Stomach smooth muscle (tissue), 2 donors: Measurements from ENCODE around the gene DCAF5.
"Not testable (repeated sequence)": the region's sequence is repeated elsewhere in the genome, so short reads cannot be mapped to it uniquely, and the experiment has no call there.

Experiments used
- H3K27ac ChIP-seq: one replicate; pipeline ENCODE4 v1.7.0; 2013; ENCODE audit warnings: mild to moderate bottlenecking, low read length, inconsistent platforms
- H3K27me3 ChIP-seq, 2 donors: one replicate each; pipeline ENCODE4 v1.7.0; 2013; ENCODE audit warnings: low read length in 2 of 2; ENCODE audit not compliant: insufficient read depth in 2 of 2, control insufficient read depth in 1 of 2
- H3K36me3 ChIP-seq, 2 donors: one replicate each; pipeline ENCODE4 v1.7.0; 2013; ENCODE audit warnings: low read length in 2 of 2; ENCODE audit not compliant: control insufficient read depth in 2 of 2, insufficient read depth in 2 of 2
- H3K4me1 ChIP-seq: one replicate; pipeline ENCODE4 v1.7.0; 2013; ENCODE audit warnings: low read length; ENCODE audit not compliant: control insufficient read depth, insufficient read depth
- H3K4me3 ChIP-seq, 2 donors: one replicate each; pipeline ENCODE4 v1.7.0; 2013; ENCODE audit warnings: low read length in 2 of 2
- H3K9ac ChIP-seq, 2 donors: one replicate each; pipeline ENCODE4 v1.7.0; 2013; ENCODE audit warnings: low read length in 2 of 2, mild to moderate bottlenecking in 1 of 2
- H3K9me3 ChIP-seq, 2 donors: one replicate each; pipeline ENCODE4 v1.7.0; 2013; ENCODE audit warnings: low read length in 2 of 2; ENCODE audit not compliant: control insufficient read depth in 2 of 2
- donor health status: healthy.
- donor health status: Pancreatic carcinoma.

Gene DCAF5, protein sequence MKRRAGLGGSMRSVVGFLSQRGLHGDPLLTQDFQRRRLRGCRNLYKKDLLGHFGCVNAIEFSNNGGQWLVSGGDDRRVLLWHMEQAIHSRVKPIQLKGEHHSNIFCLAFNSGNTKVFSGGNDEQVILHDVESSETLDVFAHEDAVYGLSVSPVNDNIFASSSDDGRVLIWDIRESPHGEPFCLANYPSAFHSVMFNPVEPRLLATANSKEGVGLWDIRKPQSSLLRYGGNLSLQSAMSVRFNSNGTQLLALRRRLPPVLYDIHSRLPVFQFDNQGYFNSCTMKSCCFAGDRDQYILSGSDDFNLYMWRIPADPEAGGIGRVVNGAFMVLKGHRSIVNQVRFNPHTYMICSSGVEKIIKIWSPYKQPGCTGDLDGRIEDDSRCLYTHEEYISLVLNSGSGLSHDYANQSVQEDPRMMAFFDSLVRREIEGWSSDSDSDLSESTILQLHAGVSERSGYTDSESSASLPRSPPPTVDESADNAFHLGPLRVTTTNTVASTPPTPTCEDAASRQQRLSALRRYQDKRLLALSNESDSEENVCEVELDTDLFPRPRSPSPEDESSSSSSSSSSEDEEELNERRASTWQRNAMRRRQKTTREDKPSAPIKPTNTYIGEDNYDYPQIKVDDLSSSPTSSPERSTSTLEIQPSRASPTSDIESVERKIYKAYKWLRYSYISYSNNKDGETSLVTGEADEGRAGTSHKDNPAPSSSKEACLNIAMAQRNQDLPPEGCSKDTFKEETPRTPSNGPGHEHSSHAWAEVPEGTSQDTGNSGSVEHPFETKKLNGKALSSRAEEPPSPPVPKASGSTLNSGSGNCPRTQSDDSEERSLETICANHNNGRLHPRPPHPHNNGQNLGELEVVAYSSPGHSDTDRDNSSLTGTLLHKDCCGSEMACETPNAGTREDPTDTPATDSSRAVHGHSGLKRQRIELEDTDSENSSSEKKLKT

DNA sequence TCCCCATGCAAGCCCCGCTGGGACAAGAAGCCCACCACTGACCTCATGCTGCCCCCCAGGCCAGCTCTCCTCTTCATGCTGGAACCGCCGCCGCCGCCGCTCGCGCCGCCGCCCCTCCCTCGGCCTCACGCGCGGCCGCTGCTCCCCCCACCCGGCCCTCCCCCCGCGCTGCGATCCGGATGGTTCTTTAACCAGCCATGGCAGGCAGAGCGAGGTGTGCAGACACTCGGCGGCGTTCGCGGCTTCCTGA is at the start of gene DCAF5:
DCAF5 (minus strand) TSS at position 218 of the 250 bp plus-strand sequence; CDS start at position 77, 141 bp downstream.
- peaks cover 3 to 4% of the 10 kb centered on the region in 2 donors for H3K36me3 ChIP-seq
- peak within 1 kb of the TSS; percentile 90 to 95 for H3K4me3 ChIP-seq
- H3K27ac ChIP-seq = peak within 1 kb of the TSS; percentile 87
- H3K9ac ChIP-seq = peak within 1 kb of the TSS; percentile 87 to 92
- no peaks in the 10 kb centered on the region for H3K9me3 ChIP-seq
- H3K4me1 ChIP-seq = peaks cover 14% of the 10 kb centered on the region
- no peaks in the 10 kb centered on the region for H3K27me3 ChIP-seq

DNA sequence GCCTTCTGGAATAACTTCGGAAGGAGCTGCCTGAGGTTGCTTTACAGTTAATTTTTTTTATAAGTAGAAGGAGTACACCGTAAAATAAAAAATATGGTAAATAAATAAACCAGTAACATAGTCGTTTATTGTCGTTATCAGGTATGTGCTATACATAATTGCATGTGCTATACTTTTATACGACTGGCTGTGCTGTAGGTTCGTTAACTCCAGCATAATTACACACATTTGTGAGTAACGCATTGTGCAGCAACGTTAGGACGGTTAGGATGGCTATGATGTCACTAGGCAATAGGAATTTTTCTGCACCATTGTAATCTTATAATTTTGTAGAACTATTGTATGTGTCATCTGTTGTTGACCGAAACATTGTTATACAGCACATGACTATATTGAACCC is 46.9 kb upstream of the DCAF5 start:
- no peaks in the 10 kb centered on the region for H3K27me3 ChIP-seq
- H3K9ac ChIP-seq = no peak overlapping the region
- H3K27ac ChIP-seq = no peak overlapping the region
- no peaks in the 10 kb centered on the region for H3K36me3 ChIP-seq
- no peaks in the 10 kb centered on the region for H3K9me3 ChIP-seq
- no peaks in the 10 kb centered on the region for H3K4me1 ChIP-seq
- no peak overlapping the region for H3K4me3 ChIP-seq

DNA sequence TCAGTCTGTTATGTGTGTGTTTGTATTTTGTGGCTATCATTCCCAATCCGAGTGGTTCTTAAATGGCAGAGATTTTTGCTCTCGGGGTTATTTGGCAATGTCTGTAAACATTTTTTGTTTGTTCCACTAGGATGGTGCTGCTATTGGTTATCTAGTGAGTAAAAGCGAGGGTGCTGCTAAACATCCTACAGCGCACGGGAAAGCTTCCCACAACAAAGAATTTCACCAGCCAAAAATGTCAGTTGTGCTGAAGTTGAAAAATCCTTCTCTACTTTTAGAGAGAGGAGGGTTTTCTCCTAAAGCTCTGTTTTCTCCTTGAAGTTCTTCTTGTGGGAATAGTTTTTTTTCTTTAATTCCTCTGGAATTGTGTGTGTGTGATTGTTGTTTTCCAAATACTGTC is 40.8 kb upstream of the DCAF5 start:
- H3K4me3 ChIP-seq = no peak overlapping the region
- peaks cover 2% of the 10 kb centered on the region for H3K4me1 ChIP-seq
- no peak overlapping the region for H3K27ac ChIP-seq
- H3K27me3 ChIP-seq = no peaks in the 10 kb centered on the region
- H3K9ac ChIP-seq = no peak overlapping the region
- no peaks in the 10 kb centered on the region for H3K36me3 ChIP-seq
- no peaks in the 10 kb centered on the region for H3K9me3 ChIP-seq

DNA sequence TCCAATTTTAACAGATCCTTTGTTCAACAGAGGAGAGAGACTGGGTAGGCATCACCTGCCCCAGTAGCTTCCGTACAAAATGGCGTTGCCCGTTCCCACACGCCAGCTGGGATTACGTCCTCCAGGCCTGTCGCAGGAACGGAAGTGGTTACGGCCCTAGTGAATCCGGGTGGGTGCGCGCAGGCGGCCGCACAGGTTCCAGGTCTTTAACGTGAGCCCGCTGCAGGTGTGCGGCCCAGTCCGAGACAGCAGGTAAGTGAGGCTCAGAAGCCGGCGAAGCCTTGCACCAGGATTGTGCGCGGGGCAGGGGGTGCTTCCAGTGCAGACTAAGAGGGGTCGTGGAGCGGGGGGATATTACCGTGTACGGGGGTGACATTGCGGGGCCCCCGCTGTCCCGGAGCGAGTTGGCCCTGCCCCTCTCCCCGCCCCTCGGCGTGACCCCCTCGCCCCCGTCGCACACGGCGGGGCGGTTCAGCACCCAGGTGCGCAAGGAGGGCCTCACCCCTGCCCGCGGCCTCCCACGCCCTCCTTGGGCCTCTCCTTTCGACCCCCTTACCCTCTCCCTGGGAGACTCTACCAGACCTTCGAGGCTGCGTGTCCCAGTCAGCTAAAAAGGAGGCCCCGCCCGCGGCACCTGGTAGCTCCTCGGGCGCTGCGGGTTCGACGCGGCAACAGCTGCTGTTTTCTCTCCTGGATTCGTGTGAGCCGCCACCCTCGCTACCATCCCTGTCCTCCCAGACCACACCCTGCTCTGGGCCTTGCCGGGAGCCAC is 38.6 kb upstream of the DCAF5 start, which contains the start of gene EXD2:
EXD2 (plus strand) TSS at position 159 of the 772 bp plus-strand sequence. CDS start 17,973 bp downstream, outside the sequence.
- H3K9ac ChIP-seq = peak within 1 kb of the TSS; percentile 74 to 88
- no peaks in the 10 kb centered on the region for H3K36me3 ChIP-seq
- no peaks in the 10 kb centered on the region for H3K9me3 ChIP-seq
- H3K27me3 ChIP-seq = no peaks in the 10 kb centered on the region
- H3K27ac ChIP-seq = peak within 1 kb of the TSS; percentile 31
- H3K4me1 ChIP-seq = peaks cover 2% of the 10 kb centered on the region
- H3K4me3 ChIP-seq = peak within 1 kb of the TSS; percentile 68 to 95

DNA sequence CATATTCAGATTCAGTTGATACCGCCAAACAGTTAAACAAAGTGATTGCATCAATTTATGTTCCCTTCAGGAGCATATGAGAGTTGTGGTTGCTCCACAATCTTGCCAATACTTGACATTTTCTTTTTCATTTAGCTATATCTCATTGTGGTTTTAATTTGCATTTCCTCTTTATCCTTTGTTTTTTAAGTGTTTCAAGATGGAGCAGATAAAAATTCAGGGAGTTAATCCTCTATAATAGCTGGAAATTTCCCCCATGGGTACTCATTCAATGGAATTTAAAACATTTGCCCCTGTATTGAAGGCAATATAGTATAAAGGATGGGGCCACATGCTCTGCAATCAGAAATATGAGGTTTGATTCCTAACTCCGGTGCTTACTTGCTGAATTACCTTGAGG is 37.3 kb upstream of the DCAF5 start:
- no peaks in the 10 kb centered on the region for H3K36me3 ChIP-seq
- H3K9ac ChIP-seq = no peak overlapping the region
- peaks cover 2% of the 10 kb centered on the region for H3K4me1 ChIP-seq
- no peak overlapping the region for H3K27ac ChIP-seq
- H3K9me3 ChIP-seq = no peaks in the 10 kb centered on the region
- no peaks in the 10 kb centered on the region for H3K27me3 ChIP-seq
- no peak overlapping the region for H3K4me3 ChIP-seq

DNA sequence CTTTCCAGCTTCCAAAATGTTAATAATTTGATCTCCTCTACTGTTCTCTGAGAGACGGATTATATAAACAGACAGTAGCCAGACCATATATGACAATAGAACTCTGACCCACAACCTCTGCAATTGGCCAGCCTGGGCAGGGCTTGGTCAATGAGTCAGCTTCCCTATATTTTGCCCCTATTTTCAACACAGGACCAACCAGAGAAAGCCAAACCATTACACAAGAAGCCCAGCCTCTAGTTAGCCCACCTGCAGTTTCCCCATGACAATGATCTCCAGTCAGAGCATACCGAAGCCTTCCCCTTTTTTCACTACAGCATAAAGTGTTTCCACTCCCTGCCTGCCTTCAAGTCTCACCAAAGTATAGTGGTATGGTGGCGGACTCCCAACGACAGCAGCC is 30.8 kb upstream of the DCAF5 start:
- Histone ChIP-seq H3K4me1 (no peaks in the 10 kb centered on the region), H3K27ac (no peak overlapping the region), H3K9ac (no peak overlapping the region), H3K9me3 (no peaks in the 10 kb centered on the region), H3K4me3 (no peak overlapping the region), H3K27me3 (no peaks in the 10 kb centered on the region), H3K36me3 (no peaks in the 10 kb centered on the region)

DNA sequence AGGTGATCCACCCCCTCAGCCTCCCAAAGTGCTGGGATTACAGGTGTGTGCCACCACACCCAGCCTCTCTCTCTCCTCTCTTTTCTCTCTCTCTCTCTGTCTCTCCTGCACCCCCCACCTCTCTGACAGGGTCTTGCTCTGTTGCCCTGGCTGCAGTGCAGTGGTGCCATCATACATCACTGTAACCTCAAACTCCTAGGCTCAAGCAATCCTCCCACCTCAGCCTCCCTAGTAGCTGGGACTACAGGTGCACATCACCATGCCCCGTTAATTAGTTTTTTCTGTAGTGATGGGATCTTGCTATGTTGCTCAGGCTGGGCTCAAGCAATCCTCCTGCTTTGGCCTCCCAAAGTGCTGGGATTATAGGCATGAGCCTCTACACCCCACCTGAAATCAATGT is 29.7 kb upstream of the DCAF5 start:
- H3K4me3 ChIP-seq, H3K27me3 ChIP-seq, H3K36me3 ChIP-seq, H3K9ac ChIP-seq, H3K4me1 ChIP-seq, H3K9me3 ChIP-seq, H3K27ac ChIP-seq: not testable (repeated sequence)

DNA sequence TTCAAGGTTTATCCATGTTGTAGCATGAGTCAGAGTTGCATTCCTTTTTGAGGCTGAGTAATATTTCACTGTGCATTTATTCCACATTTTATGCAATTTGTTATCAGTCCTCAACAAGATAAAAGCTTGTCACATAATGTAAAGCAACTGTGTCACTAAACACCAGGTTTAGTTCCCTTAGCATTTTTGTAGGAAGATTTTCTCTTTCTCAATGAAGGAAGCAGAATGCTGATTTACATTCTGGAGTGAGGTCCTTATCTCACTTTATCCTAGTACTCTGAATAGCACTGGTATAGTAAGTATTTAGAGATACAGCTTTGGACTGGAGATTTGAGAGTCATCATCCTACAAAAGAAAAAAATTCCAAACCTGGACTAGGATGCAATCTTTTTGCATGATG is 28.6 kb upstream of the DCAF5 start:
- H3K36me3 ChIP-seq = no peaks in the 10 kb centered on the region
- H3K9me3 ChIP-seq = no peaks in the 10 kb centered on the region

DNA sequence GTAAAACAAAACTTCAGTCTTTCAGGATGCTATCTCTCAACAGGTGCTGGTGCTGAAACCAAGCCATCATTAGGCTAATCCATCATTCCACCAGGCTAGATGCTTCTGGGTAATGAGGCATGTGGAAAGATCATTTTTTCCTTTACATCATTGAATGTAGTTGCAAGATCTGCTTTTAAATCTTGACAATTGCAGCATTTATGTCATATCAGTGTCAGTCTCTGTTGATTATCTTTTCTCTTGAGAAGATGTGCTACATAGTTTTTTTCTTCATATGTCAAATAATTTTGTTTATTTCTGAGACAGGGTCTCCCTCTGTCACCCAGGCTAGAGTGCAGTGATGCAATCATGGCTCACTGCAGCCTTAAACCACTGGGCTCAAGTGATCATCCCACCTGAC is 22.2 kb upstream of the DCAF5 start:
- H3K36me3 ChIP-seq = no peaks in the 10 kb centered on the region
- no peak overlapping the region for H3K4me3 ChIP-seq
- H3K4me1 ChIP-seq = no peaks in the 10 kb centered on the region
- no peaks in the 10 kb centered on the region for H3K9me3 ChIP-seq
- H3K27me3 ChIP-seq = no peaks in the 10 kb centered on the region
- no peak overlapping the region for H3K9ac ChIP-seq
- no peak overlapping the region for H3K27ac ChIP-seq

More for the DNA sequence above, 28.6 kb upstream of the DCAF5 start:
- Histone ChIP-seq H3K4me1 (no peaks in the 10 kb centered on the region), H3K4me3 (no peak overlapping the region), H3K9ac (no peak overlapping the region), H3K27ac (no peak overlapping the region), H3K27me3 (no peaks in the 10 kb centered on the region)

DNA sequence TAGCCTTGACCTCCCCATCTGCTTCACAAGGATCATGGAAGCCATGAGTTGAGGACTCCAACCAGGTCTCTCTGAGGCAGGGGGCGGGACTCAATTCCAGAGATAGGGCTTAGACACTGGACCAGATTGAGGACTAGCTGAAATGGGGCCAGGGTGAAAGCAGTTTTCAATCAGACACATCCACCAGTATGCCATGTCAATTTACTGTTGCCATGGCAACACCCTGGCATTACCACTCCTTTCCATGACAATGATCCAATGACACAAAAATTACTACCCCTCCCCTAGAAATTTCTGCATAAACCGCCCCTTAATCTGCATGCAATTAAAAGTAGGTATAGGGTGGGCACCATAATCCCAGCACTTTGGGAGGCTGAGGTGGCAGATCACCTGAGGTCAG is 18.6 kb upstream of the DCAF5 start:
- H3K4me1 ChIP-seq = no peaks in the 10 kb centered on the region
- no peak overlapping the region for H3K27ac ChIP-seq
- no peaks in the 10 kb centered on the region for H3K9me3 ChIP-seq
- no peak overlapping the region for H3K9ac ChIP-seq
- no peak overlapping the region for H3K4me3 ChIP-seq
- no peaks in the 10 kb centered on the region for H3K27me3 ChIP-seq
- no peaks in the 10 kb centered on the region for H3K36me3 ChIP-seq
